ENCODE results near the gene ABHD16B. TPM values are rescaled to one million over a fixed set of nuclear protein-coding genes. Genes with fewer than 3 reads are reported as not detected.
"Not testable (repeated sequence)": the region's sequence is repeated elsewhere in the genome, so short reads cannot be mapped to it uniquely, and the experiment has no call there.

The ABHD16B gene
- polyA plus RNA-seq, 3 donors = not detected

DNA sequence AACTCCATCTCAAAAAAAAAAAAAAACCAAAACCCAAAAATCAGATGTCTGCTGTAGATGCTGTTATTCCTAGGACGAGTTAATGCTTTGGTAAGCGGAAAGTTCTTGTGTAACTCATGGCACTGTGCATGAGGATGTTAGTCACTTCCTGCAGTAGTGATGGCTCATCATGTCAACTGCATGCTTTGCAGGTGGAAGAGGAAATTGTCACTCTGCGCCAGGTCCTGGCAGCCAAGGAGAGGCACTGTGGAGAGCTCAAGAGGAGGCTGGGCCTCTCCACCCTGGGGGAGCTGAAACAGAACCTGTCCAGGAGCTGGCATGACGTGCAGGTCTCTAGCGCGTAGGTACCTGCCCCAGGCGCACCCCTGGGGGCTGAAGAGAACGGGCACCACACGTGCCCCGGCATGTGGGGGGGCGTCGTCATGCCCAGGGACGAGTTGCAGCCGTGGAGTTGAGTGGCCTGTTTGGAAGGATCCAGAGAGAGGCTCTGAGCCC, 12.2 kb downstream of the ABHD16B start:
- DNase-seq = no peak

DNA sequence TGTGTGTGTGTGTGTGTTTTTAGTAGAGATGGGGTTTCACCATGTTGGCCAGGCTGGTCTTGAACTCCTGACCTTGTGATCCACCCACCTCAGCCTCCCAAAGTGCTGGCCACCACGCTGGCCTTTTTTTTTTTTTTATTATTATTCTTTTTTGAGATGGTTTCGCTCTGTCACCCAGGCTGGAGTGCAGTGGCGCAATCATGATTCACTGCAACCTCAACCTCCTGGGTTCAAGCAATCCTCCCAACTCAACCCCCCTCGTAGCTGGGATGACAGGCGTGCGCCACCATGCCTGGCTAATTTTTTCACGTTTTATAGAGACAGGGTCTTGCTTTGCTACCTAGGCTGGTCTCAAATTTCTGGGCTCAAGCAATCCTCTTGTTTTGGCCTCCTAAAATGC, 12.9 kb downstream of the ABHD16B start:
- DNase-seq = not testable (repeated sequence)

DNA sequence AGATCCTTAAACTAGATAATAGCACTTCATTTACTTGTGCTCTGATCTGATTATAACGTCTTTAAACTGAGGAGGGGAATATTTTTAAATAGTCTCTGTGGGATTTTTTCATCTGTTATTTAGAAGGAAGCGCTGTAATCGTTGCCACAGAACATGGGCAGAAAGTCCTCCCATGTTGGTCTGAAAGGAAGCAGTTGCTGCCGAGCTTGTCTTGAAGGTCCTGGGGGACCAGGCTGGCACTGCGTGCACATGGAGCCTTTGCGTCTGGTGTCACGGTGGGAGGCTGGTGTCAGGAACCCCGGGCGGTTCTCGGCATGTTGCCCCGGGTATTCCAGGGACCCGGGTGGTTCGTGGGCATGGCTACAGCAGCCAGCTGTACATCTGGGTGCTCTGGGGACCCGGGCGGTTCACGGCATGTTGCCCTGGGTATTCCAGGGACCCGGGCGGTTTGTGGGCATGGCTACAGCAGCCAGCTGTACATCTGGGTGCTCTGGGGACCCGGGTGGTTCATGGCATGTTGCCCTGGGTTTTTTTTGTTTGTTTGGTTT, 15.3 kb downstream of the ABHD16B start:
- DNase-seq = no peak

DNA sequence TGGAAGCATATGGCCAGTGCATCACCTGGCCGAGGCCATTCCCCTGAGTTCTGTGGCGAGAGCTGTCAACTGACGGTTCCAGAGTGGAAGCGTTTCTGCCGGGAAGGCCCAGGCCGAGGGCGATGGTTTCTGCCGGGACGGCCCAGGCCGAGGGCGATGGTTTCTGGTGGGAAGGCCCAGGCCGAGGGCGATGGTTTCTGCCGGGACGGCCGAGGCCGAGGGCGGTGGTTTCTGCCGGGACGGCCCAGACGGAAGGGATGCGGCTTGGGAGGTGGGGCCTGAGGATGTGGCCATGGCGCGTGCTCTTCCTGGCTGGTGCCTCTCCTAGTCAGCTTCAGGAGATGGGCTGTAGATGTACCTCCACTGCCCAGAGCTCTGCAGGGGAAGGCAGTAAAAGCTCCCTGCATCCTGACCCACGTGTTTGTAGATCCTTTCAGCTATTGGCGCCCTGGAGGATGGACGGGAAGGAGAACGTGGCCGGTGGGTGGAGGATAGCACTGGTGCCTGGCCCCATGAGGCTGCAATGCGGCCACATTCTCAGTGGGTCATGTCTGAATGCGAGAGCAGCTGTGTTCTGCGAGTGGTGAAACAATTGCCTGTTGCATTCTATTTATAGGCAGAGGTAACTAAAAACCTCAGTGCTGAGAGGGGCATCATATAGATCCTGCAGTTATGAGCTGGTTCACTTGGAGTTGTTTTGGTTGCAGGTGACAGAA, 16.6 kb downstream of the ABHD16B start:
- no peak for DNase-seq

DNA sequence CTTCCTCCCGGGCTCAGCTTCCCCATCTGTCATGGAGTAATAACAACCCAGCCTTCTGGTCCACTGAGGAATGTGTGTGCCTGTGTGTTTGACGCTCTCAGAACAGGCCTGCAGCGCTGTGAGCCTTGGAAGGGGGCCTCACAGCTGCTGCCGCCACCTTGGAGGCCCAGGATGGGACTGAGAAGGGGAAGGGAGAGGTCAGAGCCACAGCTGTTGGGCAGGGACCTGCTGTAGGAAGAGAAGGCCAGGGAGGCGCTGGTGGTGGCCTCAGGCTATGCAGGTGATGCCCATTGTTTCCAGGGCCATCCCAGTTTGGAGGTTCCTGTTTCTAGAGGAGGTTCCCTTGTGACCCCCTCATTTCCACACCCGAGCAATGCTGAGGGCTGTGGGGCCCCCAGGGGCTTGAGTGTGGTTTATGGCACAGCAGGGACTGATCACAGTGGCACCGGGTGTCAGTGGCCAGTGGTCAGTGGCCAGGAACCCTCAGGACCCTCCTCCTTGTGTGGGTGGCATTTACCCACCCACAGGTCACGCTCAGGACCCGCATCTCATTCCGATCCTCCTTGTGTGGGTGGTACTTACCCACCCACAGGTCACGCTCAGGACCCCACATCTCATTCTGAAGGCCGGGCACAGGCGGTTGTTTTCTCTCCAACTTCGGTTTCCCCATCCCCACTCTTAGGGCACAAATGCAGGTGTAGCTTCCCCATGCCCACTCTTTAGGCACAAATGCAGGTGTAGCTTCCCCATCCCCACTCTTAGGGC, 17.8 kb downstream of the ABHD16B start:
- no peak for DNase-seq

DNA sequence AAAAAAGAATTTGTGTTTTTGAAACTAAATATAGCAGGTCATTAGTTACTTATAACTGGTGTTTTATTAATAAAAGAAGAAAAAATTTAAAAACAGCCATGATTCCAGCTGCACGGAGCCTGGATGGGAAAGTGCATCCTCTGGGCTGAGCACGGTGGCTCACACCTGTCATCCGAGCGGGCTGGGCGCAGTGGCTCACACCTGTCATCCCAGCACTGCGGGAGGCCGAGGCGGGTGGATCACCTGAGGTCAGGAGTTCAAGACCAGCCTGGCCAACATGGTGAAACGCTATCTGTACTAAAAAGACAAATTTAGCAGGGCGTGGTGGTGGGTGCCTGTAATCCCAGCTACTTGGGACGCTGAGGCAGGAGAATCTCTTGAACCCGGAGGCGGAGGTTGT, 19.6 kb downstream of the ABHD16B start:
- DNase-seq = not testable (repeated sequence)

DNA sequence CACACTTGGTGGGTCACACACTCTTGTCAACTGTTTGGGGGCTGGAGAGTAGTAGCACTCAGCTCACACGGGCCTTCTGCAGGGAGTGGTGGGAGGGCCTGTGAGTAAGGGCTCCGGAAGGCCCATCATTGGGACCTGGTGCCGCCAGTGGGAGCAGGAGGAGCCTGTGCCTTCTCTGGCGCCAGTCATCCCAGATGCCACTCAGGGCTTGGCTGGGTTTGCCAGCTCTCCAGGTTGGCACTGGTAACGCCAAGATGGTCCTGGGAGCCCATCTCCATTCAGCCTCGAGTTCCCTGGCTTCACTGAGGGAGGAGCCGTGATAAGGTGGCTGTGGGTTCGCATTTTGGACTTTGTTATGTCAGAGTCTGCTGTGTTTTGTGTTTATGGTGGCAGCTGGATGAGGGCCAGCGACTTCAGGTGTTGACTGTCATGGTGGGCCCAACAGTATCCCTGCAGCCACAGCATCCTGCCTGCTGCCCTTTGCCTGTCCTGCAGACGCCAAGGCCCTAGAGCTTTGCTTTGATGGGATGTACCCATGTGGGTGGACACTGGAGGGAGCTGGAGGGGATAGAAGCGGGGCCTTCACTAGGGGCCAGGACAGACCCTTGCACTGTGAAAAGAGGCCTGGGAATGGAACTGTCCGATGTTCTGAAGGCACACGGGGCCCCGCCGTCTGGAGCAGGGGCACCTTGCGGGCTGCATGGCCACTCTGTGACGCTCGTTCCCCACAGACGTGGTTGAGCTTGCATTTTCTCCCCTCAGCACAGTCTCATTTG, 20.3 kb downstream of the ABHD16B start:
- DNase-seq = no peak

DNA sequence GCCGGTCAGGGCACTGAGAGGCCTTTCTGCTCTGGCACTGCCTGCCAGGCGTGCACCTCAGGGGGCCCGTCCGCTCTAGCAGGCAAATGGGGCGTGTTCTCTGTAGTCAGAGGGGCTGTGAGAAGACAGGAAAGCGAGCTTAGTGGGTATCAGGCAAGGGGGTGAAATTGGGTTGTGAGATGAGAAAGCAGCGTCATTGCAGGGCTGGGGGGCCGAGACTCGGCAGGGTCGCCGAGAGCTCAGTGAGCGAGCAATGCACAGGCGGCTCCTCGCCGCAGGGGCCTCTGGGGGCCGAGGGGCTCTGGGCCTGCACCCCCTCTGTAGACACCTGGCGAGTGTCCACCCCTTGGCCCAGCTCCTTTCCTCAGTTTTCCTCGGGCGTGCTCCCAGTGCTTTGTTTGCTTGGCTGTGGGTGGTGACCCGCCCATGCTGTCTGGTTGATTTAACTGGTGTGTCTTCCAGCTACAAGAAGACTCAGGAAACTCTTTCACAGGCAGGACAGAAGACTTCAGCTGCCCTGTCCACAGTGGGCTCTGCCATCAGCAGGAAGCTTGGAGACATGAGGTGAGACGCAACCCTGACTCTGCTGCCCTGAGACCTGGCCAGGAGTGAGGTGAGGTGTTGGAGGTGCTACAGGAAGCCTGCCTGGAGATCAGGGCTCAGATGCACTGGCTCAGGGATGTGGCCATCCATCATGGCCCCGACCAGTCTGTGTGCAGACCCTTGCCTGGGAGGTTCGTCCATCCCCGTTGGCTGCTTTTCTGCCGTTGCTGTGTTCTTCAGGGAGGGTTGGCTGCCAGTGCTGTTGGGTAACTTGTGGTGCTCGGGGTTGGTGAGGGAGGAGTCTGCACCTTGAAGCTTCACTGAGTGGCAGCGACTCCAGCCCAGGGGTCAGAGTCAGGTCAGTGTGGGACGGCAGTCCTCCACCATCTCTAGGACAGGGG, 21.2 kb downstream of the ABHD16B start:
- DNase-seq = no peak

DNA sequence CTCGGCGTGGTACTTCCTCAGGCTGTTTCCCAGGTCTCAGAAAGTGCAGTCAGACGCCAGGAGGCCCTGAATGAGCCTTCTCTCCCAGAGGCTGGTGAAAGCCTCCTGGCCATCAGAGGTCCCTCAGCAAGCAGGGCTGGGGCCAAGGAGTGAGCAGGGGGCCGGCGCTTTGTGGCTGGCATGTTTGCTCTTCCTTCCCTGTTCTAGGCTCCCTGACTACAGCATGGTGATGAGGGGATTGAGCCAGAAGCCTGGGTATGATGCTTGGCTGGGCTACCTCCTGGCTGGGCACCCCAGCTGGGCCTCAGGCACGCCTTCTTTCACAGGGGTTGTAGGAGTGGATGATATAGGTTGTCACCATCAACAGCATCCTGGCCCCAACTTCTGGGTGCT, 21.9 kb downstream of the ABHD16B start:
- no peak for DNase-seq

DNA sequence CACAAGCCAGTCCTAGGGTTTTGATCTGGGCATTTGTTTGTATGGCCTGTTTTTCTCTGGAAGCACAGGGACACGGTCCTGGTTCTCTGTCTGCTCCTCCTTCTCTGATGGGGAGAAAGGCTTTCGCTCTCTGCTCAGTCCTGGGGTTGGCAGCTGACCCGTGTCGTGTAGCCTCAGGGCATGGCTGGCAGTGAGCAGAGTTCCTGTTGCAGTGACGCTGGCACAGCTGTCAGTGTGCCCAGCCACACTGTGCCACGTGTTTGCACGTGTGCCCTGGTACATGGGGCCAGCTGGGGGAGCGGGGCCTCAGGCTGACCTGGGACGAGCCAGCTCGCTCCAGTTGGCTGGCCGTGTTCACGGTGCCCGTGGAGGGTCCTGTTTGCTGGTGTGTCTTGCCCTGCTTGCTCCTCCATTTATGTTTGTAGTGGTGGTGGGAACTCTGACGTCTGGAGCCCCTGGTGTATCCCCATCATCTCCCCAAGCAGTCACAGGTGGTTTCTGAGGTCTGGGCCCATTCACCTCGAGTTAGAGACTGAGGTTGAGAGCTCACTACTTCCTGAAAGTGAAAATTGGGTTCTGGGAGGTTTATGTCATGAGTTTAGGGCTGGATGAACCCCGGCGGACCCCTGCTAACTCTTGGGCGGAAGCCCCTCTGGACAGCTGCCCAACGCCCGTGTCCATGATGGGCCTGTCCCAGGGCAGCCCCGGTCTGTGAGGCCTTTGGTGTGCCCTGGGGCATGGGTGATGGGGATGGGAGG, 23.4 kb downstream of the ABHD16B start:
- no peak for DNase-seq

DNA sequence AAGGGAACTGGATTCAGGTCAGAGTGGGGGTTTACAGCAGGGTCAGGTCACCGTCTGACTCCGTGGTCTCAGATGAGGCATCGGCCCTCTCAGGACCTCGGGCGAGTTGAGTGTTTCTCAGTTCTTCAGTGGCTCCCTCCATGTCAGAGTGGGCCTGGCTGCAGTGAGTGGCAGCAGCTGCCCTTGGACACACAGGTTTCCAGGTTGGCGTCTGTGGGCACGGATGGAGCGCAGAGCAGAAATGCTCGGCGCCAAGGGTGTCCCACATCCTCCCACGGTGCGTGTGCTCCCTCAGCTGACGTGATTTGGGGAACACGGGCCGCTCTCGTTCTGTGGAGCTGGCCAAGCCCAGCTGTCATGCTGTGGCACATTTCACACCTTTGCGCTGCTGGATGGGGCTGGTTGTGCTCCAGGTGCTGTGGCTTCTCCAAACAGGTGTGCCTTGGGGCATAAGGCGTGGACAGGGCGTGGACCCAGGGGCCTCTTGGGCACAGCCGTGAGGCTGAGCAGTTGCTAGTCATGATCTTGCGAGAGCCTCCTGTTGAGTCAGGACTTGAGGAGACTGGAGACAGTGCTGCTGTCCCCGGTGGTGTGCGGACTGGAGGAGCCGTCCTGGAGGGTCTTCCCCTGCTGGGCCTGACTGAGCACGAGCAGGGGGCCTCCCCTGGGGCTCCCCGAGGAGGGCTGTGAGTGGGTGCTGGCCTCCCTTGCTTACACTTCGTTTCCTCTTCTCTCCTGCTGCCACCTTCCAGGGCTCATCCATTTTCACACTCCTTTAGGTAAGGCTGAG, 24.2 kb downstream of the ABHD16B start:
- DNase-seq = no peak

DNA sequence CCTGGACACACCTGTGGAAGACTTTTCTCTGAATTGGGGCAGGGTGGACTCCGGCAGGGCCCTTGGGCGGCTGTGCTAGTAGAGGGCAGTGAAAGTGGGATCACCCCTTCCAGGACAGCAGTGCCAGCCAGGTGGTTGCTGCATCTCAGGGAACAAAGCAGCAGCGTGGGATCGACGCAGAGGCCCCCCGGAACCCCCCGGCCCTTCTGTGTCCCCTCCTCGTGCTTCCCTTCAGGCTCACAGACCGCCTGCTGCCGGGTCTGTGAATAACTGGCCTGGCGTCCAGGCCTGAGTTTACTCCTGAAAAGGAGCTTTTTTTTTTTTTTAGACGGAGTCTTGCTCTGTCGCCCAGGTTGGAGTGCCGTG, 24.7 kb downstream of the ABHD16B start:
- DNase-seq = no peak

DNA sequence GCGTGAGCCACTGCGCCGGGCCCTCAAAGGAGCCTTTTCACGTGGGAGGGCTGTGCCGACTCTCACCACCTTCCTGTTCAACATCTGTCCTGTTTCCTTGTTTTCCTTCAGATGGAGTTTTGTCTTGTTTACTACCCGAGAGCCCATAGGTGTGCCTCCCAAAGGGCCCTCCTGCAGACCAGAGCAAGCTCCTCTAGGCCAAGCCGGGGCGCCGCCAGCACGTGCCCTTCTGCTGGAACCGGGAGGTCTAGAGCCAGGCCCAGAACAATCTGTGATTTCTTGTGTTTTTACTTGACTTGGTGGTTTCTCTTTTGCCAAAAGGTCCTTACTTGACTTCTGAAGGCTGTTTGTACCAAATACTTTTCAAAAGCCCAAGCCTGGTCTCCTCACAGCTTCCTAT, 25.6 kb downstream of the ABHD16B start:
- no peak for DNase-seq

DNA sequence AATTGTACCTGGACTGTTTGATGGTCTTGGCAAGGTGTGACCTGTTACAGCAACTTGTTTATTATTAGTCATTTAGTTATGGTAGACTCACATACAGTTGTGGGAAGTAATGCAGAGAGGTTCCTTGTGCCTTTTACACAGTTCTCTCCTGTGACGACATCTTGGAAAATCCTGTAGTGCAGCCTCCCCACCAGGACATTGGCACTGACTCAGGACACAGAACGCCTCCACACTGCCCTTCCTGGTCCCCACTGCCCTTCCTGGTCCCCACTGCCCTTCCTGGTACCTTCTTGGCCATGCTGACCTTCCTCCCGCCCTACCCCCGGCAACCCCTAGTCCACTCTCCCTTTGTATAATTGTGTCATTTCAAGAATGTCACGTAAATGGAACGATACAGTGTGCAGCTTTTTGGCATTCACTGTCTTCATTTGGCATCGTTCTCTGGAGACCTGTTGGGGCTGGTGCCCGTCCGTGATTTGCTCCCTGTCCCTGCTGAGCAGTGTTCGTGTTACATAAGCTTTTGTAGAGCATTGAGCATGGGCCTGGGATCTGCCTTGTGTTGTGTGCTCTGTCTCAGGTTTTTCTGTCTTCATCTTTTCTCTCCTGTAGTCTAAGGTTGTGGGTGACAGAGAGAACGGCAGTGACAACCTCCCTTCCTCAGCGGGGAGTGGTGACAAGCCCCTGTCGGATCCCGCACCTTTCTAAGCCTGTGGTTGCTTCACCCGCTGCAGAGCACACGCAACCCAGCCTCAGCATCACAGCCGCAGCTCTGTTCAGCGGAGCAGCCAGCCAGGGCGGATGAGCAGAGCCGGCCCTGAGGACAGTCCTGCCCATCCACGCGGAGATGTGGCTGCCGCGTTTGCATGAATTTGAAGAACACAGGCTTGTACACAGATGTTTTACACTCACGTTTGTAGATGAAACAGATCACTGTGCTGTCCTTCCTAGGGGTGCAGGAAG, 28.2 kb downstream of the ABHD16B start:
- no peak for DNase-seq

DNA sequence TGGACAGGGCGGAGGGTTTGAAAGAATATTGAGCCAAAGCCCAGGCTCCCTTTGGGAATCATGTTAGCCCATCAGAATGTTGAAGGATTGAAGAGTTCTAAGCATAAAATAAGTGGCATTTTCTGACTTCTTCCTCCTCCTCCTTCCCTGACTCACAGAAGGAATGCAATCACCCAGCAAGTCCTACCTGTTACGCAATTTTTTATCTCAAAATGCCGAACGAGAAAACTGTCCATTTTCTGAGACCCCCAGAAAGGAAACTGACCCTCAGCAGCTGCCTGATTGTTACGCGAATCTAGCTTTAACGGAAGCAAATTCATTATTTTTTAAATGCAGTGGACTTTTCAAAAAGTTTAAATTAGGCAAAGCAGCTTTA, 28.9 kb downstream of the ABHD16B start:
- DNase-seq = no peak

DNA sequence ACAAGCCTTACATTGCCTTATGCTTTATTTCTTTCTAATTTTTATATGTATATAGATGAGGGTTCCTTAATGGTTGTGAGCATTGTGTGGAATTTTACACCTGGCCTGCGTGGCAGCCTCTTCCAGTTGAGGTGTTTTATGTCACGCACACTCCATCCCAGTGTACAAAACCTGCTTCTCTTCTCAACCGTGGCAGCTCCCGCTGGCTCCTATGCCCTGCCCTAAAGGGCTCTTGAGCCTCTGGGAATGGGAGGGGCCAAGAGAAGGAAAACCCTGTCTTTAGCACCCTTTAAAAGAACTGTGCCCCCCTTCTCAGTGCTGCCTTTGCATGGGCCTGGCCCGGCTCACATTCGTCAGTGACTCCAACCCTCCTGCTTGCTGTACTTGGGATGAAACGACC, 29.3 kb downstream of the ABHD16B start:
- no peak for DNase-seq

DNA sequence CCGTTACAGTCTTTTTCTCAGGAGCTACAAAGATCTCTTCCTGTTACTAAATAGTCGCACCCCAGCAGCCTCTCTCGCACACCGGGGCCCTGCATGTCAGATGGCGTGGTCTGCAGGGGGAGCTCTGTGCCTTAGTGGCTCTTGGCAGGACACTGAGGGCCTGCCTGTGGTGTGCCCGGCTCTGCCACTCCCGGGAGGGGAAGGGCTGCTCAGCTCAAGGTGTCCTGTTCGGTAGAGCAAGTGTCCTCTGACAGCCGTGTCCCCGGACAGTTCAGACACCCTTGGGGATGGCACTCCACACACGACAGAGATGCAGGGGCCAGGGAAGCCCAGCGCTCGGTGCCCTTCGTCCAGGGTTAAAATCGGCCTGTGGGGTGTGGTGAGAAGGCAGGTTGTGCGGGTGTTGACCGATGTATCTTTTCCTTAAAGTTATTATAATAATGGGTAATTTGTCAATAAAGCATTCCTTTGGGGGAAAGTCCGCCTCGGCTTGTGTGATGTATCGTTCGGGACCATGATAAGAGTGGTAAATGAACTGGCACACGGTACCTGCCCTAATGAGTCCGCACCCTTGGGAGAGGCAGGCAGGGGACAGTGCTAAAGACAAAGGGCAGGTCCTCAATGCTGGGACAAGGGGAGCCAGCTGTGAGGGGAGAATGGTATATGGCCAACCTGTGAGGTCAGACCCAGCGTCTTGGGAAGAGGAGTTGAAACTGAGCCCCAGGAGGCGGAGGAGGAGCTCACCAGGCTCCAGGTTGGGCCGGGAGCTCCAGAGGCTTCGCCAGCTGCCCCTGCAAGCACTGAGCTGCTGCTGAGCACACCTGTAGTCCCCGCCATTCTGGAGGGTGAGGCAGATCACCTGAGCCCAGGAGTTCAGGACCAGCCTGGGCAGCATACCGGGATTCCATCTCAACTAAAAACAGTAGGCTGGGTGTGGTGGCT, 30.0 kb downstream of the ABHD16B start:
- no peak for DNase-seq

Data from renal pelvis (tissue), 4 donors.